HG03135 (cell line): ENCODE measurements around the gene IGFLR1.
"Not testable (repeated sequence)": the region's sequence is repeated elsewhere in the genome, so short reads cannot be mapped to it uniquely, and the experiment has no call there.

Source experiments
- ATAC-seq: cut with Tn5 transposase; IDR thresholded peaks from one replicate; pipeline ENCODE4 v1.9.1; 2021; ENCODE audit warnings: mild to moderate bottlenecking, moderate library complexity; ENCODE audit not compliant: unreplicated experiment

The IGFLR1 gene

GRCh38 chr19:35724132-35724531, 18.1 kb downstream of the IGFLR1 start:
- not testable (repeated sequence) for ATAC-seq

DNA sequence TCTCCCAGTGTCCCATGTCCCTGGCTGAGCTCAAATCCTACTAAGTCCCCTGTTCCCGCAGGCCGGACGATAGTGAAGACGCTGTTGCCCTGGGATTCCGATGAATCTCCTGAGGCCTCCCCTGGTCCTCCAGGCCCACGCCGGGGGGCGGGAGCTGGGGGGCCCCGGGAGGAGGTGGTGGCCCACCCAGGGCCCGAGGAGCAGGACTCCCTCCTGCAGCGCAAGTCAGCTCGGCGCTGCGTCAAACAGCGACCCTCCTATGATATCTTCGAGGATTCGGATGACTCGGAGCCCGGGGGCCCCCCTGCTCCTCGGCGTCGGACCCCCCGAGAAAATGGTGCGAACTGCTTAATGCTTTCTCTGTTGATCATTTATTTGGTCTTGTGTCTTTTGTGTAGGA, 18.6 kb downstream of the IGFLR1 start:
- no peak for ATAC-seq

DNA sequence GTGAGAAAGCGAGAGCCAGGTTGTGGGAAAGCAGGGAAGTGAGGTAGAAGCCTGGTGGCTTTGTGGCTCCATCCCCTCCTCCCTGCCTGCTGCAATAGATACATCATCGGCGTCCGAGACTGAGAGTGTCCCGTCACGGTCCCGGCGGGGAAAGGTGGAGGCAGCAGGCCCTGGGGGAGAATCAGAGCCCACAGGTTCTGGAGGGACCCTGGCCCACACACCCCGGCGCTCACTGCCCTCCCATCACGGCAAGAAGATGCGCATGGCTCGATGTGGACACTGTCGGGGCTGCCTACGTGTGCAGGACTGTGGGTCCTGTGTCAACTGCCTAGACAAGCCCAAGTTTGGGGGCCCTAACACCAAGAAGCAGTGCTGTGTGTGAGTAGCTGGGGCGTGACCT, 19.4 kb downstream of the IGFLR1 start:
- ATAC-seq: no peak

GRCh38 chr19:35722461-35722860, 19.8 kb downstream of the IGFLR1 start:
- ATAC-seq: no peak

DNA sequence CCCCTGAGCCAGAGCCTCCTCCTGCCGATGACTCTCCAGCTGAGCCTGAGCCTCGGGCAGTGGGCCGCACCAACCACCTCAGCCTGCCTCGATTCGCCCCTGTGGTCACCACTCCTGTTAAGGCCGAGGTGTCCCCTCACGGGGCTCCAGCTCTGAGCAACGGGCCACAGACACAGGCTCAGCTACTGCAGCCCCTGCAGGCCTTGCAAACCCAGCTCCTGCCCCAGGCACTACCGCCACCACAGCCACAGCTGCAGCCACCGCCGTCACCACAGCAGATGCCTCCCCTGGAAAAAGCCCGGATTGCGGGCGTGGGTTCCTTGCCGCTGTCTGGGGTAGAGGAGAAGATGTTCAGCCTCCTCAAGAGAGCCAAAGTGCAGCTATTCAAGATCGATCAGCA, 20.9 kb downstream of the IGFLR1 start:
- no peak for ATAC-seq

GRCh38 chr19:35720648-35721047, 21.6 kb downstream of the IGFLR1 start:
- no peak for ATAC-seq

DNA sequence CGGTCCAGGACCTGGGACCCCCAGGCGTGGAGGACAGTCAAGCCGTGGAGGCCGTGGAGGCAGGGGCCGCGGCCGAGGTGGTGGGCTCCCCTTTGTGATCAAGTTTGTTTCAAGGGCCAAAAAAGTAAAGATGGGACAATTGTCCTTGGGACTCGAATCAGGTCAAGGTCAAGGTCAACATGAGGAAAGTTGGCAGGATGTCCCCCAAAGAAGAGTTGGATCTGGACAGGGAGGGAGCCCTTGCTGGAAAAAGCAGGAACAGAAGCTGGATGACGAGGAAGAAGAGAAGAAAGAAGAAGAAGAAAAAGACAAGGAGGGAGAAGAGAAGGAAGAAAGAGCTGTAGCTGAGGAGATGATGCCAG, 22.1 kb downstream of the IGFLR1 start:
- ATAC-seq: no peak

- no peak for ATAC-seq
These were observed 22.7 kb downstream of the IGFLR1 start for GRCh38 chr19:35719402-35720162.

- no peak for ATAC-seq
These were observed 23.8 kb downstream of the IGFLR1 start for GRCh38 chr19:35718345-35719041.

GRCh38 chr19:35717665-35718344, 24.4 kb downstream of the IGFLR1 start, which contains the start of gene KMT2B:
Gene KMT2B (plus strand): TSS chr19:35718003. CDS start chr19:35718019, 16 bp downstream.
- no peak for ATAC-seq

DNA sequence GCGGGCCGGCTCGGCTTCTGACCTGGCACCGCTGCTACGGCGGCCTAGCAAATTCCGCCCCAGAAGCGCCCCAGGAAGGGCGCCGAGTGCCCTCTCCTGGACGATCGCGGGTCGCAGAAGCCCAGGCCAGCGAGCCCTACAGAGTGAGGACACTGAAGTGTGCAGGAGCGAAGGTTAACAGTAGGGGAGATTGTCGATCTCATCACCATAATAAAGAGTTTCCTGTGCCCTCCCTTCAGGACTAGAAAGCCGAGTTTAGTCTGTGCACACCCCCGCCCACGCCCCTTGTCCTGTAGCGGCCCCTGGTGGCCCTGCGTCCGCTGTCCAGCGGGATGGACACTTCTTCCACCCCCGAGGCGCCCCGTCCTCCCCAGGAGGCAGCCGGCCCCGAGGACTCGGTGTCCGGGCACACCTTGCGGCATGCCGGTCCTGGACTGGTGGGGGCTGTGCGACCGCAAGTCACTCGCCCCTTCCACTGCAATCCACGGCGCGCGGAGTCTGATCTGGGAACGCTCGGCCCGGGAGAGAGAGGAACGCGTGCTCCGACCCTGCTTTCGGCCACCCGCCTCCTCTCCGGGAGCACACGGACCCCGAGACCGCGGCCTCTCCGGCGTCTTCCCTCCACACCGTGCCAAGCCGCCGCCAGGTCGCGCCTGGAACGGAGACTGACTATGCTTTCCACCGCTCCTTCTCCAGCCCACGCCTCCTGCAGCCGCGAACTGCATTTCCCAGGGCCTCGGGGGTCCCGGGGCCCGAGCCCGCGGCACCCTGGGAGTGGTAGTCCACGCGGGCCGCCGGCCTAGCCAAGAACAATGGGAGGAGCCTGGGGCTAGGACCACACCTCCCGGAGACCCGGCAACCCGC, 25.2 kb downstream of the IGFLR1 start:
- peak; percentile 61 for ATAC-seq

GRCh38 chr19:35715981-35716800, 26.1 kb downstream of the IGFLR1 start:
- peak; percentile 4 for ATAC-seq

DNA sequence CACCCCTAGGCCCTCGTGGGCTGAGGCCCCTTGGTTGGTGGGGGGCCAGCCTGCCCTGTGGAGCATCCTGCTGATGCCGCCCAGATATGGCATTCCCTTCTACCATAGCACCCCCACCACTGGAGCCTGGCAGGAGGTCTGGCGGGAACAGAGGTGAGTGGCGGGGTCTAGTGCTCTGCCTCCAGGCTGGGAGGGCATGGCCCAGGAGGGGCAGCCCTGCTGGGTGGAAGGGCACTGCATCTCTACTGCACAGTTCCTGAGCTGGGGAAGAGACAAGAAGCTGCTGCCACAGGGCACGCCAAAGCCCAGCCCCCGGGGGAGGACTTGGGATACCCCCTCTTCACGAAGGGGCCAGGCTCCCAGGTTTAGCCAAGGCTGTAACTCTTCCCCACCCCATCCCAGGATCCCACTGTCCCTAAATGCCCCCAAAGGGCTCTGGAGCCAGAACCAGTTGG, 26.9 kb downstream of the IGFLR1 start:
- no peak for ATAC-seq

DNA sequence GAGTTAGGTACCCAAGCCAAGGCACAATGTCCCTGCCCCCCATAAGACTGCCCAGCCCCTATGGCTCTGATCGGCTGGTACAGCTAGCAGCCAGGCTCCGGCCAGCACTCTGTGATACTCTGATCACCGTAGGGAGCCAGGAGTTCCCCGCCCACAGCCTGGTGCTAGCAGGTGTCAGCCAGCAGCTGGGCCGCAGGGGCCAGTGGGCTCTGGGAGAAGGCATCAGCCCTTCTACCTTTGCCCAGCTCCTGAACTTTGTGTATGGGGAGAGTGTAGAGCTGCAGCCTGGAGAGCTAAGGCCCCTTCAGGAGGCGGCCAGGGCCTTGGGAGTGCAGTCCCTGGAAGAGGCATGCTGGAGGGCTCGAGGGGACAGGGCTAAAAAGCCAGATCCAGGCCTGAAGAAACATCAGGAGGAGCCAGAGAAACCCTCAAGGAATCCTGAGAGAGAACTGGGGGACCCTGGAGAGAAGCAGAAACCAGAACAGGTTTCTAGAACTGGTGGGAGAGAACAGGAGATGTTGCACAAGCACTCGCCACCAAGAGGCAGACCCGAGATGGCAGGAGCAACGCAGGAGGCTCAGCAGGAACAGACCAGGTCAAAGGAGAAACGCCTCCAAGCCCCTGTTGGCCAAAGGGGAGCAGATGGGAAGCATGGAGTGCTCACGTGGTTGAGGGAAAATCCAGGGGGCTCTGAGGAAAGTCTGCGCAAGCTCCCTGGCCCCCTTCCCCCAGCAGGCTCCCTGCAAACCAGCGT, 27.5 kb downstream of the IGFLR1 start:
- ATAC-seq: no peak

GRCh38 chr19:35713904-35714495, 28.3 kb downstream of the IGFLR1 start:
- ATAC-seq: no peak

DNA sequence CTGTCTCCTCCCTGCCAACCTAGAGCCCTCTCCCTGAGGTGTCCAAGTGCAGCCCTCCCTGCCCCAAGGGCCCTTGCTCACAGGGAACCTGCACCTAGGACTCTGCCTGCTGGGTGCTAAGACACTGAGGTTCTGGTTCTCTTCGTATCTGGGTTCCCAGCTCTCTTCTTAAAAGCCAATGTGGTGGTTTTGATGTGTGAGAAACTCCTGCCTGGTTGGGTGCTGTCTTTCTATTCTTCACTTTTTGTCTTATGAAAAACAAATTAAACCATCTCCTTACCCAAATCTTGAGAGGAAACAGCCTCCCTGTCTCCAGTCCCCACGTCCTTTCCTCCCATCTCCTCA, 28.8 kb downstream of the IGFLR1 start:
- no peak for ATAC-seq

DNA sequence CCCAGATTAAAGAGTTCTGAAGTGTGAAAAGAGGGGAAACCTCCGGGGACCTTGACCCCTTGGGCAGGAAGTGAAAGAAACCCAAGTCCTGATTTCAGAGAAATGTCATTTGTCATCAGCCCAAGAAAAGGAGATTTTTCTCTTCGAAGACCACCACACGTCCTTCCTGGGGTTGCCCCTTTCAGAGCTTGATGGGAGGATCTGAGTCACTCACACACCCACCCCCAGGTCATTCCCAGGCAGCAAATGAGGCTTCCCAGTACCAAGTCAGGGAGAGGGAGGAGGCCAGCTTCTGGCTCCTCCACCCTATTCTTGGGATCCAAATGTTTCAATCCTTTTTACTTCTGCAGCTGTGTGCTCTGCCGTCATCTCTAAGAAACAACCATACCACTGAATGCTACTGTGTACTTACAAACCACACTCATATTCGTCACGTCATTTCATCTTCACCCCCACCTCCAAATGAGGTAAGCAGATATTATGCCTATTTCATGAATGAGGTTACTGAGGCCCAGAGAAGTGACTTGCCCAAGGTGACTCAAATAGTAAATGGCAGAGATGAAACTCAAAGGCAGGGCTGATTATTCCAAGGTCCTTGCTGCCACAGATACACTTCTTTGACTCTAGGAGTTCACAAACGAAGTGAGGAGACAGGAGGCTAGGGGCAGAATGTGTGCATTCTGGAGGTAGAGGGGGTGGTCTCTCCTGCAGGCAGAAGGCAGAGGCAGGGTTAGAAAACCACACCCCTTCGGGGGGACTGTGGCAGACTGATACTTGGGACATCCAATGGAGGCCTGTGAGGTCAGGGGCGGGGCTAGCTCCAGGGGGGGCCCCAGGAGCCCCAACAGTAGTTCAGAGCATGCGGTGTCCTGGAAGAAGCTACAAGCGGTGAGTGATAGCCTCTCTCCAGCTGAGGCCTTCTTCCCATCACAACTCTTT, 29.4 kb downstream of the IGFLR1 start:
- no peak for ATAC-seq
